HG03103 (cell line): ENCODE data around the gene POU6F2.
A peak's percentile ranks its signal among the peaks of the same experiment; 100 is the strongest.

Source experiments
- ATAC-seq: cut with Tn5 transposase; IDR thresholded peaks from one replicate; pipeline ENCODE4 v1.9.1; 2021; ENCODE audit warnings: low read depth; ENCODE audit not compliant: unreplicated experiment

The POU6F2 gene

GRCh38 chr7:39056153-39056552, 78.4 kb downstream of the POU6F2 start:
- no peak for ATAC-seq

- no peak for ATAC-seq
Measured at GRCh38 chr7:39062811-39063210, 85.1 kb downstream of the POU6F2 start.

DNA sequence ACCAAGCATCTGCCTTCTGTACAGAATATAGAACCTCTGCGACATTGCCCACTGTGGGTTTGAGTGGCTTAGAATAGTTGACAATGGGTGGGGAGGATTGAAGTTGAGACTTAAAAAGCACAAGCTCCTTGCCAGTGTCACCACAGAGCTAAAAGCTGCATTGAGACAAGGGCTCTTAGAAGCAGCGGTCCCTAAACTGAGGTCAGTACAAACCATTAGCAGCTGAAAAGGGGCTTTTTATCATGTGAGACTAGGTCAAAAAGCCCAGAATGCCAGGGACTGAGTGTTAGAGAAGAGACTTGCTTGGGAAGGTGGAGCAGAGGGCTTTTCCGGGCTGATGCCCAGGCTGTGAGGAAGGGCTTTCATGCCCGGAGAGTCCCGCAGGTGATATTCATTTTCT, 91.3 kb downstream of the POU6F2 start:
- no peak for ATAC-seq

DNA sequence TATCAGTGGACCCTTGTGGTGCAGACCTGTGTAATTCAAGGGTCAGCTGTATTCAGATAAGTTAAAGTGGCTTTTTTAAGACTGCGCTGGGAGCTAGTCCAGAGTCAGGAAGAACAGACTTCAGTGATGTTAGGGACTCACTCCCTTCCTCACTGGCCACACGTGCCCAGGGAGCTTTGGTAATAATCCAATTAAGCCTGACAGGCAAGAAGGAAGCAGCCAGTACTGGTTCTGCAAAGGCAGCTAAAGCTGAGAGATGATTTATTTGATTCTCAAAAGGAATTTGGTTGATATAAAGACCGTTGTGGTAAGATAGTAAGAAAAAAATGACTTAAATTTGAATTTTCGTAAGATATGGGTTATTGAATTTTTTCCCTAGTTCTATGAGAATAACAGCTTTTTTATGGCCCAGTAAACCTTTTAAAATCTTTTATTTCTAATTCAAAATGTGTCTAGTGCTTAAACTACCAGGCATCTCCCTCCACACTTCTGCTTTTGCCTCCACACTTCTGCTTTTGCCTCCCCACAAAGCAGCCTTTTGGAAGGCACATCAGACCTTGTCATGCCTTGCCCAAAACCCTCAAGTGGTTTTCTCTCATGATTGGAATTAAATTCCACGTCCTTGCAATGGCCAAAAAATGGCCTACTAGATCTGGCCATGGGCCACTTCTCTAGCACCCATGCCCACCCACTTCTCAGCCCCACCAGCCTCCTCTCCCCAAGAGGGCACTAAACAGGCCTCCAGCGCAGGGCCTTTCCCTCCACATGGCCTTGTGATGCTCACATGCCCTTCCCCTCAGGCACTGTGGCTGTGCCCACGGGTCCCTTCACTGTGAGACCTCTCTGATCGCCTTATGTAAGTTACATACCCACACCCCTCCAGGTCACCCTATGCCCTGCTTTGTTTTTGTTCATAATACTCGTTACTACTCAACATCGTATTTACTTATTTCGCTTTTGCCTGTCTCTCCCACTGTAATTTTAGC, 92.5 kb downstream of the POU6F2 start:
- ATAC-seq: peak; percentile 99

- ATAC-seq: no peak
Measured at GRCh38 chr7:39071116-39071515, 93.4 kb downstream of the POU6F2 start.

DNA sequence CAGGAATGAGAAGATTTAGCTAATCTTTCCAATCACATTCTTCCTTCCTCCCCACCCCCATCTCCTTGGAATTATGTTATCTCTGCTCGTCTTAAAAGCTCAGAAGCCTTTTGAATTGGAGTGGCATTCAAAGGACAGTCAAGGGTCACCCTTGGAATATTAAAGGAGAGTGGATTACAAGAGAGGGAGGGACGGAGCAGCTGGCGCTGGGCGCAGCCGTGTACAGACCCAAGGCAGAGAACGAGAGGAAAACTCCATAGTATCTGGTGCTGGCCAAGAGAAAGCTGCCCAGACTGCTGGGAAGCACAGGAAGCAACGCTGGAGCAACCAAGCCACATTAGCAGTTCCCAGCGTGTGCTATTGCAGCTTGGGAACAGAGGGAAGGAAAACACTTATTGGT, 95.7 kb downstream of the POU6F2 start:
- no peak for ATAC-seq

- ATAC-seq: no peak
Measured at GRCh38 chr7:39075210-39075609, 97.5 kb downstream of the POU6F2 start.

GRCh38 chr7:39083781-39084180, 106.1 kb downstream of the POU6F2 start:
- no peak for ATAC-seq

- no peak for ATAC-seq
Measured at GRCh38 chr7:39084349-39084748, 106.6 kb downstream of the POU6F2 start.

DNA sequence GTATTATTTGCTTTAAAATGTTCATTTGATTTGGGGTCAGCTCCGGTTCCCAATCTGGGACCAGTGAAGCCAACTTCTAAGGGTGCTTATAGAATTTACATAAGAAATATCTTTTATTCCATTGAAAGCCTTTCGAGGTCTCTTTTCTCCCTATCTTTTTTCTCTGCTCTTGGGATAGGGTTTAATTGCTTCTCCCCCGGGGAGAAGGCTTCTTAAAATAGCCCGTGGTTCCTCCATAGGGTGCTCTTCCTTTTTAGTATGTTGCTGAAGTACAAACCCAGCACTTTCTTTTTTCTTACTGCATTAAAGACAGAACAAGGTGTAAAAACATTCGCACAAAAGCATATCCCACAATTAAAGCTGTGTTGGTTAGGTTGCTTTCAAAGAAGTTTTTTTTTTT, 107.5 kb downstream of the POU6F2 start:
- no peak for ATAC-seq

GRCh38 chr7:39085590-39086049, 107.9 kb downstream of the POU6F2 start:
- ATAC-seq: no peak

GRCh38 chr7:39086638-39087360, 109.1 kb downstream of the POU6F2 start:
- ATAC-seq: no peak

DNA sequence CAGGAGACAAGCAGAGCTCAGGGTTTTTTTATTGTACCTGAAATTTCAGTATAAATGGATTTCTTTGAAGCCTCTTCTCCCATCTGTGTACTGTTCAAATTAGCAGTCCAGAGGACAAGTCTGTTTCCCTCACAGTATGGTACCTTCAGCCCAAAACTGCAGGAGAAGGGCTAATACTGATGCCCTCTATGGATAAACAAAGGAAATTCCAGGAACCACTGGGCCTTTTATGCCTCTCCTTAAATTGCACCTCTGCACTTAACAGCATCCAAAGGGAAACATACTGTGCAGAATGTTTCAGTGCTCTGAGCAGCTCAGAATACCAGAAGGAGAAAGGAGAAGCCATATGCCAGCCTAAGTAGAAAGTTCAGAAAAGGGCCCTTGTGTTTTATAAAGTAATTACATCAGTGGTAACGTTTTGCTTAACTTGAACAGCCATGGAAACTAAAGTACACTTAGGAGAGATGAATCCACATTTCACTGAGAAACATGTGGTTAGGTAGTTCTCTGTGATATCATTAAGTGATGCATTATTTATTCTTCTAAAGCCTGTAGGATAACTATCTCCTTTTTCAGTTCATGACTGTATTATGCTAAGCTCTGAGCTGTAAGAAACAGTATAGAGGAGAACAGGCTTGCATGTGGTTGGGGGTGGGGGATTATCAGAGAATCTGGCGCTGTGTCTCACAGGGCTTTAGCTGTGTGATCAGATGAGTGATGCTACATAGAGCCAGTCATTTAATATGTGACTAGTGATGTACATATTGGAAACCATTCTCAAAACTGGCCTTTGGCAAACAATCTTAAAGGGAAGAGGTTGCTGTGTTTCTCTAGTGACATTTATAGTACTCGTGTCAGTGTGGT, 111.3 kb downstream of the POU6F2 start:
- no peak for ATAC-seq

DNA sequence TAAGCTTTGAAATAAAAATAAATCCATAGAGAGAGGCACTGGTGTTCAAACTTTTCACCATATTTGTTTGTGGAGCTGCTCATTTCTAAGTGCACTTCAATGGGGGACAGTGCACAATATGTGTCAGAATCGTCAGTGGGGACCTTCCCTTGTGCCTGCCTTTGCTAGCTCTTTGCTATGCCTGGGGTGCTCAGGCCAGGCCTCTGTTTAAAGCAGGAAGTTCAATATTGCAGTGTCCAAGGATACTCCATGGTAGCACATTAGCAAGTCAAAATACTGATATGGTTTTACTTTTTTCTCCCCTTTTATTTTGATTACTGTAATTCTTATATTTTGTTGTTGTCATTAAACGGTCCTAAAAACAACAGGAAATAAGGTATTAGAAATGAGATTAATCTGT, 113.4 kb downstream of the POU6F2 start:
- no peak for ATAC-seq

GRCh38 chr7:39091774-39092173, 114.1 kb downstream of the POU6F2 start:
- ATAC-seq: no peak

DNA sequence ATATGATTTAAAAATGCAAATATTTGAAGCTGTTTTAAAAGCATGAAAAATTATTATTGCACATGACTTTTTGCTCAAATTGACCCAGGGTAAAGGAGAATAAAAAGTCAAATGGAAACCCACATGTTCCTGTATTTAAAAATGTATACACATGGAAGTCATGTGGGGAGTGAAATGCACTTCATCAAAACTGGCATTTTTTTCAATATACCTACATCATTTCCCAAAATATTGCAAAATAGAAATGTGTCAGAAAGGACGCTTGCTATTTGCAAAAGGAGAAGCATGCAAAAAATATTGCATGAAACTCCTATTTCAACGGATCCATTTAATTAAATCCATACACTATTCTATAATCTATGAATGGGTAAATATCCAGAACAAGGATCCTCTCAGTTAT, 117.0 kb downstream of the POU6F2 start:
- ATAC-seq: no peak

- no peak for ATAC-seq
Measured at GRCh38 chr7:39095875-39096619, 118.3 kb downstream of the POU6F2 start.

DNA sequence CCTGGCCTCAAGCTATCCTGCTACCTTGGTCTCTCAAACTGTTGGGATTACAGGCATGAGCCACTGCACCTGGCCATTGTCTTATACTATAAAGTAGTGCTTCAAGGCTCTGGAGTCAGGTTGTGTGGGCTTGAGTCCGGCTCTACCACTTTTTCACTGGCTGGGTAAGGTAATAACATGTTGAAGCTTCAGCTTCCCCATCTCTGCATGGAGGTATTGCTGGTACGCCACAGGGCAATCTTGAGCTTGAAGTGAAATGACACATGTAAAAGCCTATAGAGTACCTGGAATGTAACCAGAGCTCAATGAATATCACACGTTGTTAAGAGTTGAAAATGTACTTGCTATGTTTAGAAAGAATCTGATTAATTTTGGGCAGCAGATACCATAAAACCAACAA, 120.8 kb downstream of the POU6F2 start:
- no peak for ATAC-seq

DNA sequence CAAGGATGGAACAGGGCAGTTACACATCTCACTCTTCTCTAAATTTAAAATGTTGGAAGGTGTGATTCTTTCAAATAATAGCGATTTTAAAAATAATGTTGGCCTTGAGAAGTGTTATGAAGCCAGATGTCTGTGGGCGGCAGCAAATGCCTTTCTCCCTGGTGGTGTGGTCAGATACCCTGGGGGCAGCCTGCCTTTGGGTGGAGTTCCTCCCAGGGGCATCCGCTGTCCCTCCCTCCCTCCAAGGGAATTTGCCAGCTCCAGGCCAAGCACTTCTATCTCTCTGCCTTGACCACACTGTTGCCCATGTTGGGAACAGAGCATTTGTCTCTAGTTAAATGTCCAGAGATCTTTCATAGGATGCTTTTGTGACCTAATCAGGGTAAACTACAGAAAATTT, 121.4 kb downstream of the POU6F2 start:
- ATAC-seq: no peak

DNA sequence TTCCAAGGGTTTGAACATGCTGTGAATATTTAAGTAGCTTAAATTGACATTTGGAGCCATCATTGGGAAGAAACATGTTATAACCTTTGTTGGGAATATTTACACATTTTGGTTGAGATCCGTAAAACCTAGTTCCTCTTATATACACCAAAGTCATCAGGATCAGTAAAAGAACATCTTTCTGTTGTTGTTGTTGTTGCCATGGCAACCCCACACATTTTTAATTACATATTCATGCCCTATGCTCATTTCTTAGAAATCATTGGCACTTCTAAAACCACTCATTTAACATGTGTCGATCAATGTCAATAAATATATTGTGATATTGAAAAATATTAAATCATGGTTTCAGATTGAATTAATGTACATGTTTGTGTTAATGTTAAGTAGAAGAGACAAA, 122.6 kb downstream of the POU6F2 start:
- no peak for ATAC-seq
